ENCODE results near the gene NXT1.

- TF ChIP-seq CTCF (conservative IDR thresholded peaks at IDR 0.05) (no peak), ZFX (IDR thresholded peaks at IDR 0.05) (no peak)
These were observed 6.3 kb upstream of the NXT1 start for GRCh38 chr20:23344336-23344735.

Data from C4-2B (cell line).